ENCODE results near the gene ANG.
A peak's percentile ranks its signal among the peaks of the same experiment; 100 is the strongest.
"Not testable (repeated sequence)": the region's sequence is repeated elsewhere in the genome, so short reads cannot be mapped to it uniquely, and the experiment has no call there.

ANG gene

GRCh38 chr14:20688167-20688839, at the start of gene ANG:
TSS of gene ANG (plus strand) at chr14:20688764. CDS start at chr14:20693565, 4,801 bp downstream.
- no peak for DNase-seq

- no peak for DNase-seq
Measured at GRCh38 chr14:20641591-20641990, 47.0 kb upstream of the ANG start, which contains the start of gene OR6S1. TSS of gene OR6S1 (minus strand) at chr14:20641691. CDS start at chr14:20641691, 0 bp downstream.

- DNase-seq, result no peak
Measured at GRCh38 chr14:20642182-20642581, 46.4 kb upstream of the ANG start.

GRCh38 chr14:20642755-20643154, 45.8 kb upstream of the ANG start:
- not testable (repeated sequence) for DNase-seq

- no peak for DNase-seq
Measured at GRCh38 chr14:20644520-20644919, 44.0 kb upstream of the ANG start.

- DNase-seq, result no peak
Measured at GRCh38 chr14:20645481-20645880, 43.1 kb upstream of the ANG start.

GRCh38 chr14:20652996-20653975, 35.3 kb upstream of the ANG start:
- peak; percentile 93 for DNase-seq

GRCh38 chr14:20655851-20656250, 32.7 kb upstream of the ANG start:
- DNase-seq, result no peak

- no peak for DNase-seq
Measured at GRCh38 chr14:20656274-20656673, 32.3 kb upstream of the ANG start.

GRCh38 chr14:20657216-20658211, 31.1 kb upstream of the ANG start:
- peak; percentile 67 for DNase-seq

GRCh38 chr14:20658246-20658645, 30.3 kb upstream of the ANG start:
- DNase-seq, result no peak

GRCh38 chr14:20659336-20659735, 29.2 kb upstream of the ANG start:
- no peak for DNase-seq

- DNase-seq, result no peak
Measured at GRCh38 chr14:20659813-20660395, 28.7 kb upstream of the ANG start.

GRCh38 chr14:20661197-20661596, 27.4 kb upstream of the ANG start:
- DNase-seq, result no peak

- peak; percentile 96 for DNase-seq
Measured at GRCh38 chr14:20662968-20663732, 25.4 kb upstream of the ANG start.

GRCh38 chr14:20666400-20666961, 22.1 kb upstream of the ANG start:
- DNase-seq, result not testable (repeated sequence)

- peak; percentile 81 for DNase-seq
Measured at GRCh38 chr14:20667957-20668356, 20.6 kb upstream of the ANG start.

GRCh38 chr14:20668969-20669368, 19.6 kb upstream of the ANG start:
- no peak for DNase-seq

- DNase-seq, result no peak
Measured at GRCh38 chr14:20671597-20672283, 16.8 kb upstream of the ANG start.

GRCh38 chr14:20675669-20676068, 12.9 kb upstream of the ANG start:
- peak; percentile 48 for DNase-seq

Data from activated CD4-positive, alpha-beta T cell treated with anti-CD3 and anti-CD28 coated beads, Interleukin-2, amount 50 U/mL, for 16 hours (primary cell).